ENCODE results near the gene ZFP36L1. TPM values are rescaled to one million over a fixed set of nuclear protein-coding genes. Genes with fewer than 3 reads are reported as not detected.

Gene ZFP36L1
- total and polyA plus RNA-seq, 9 of the 15 experiments (the other 6 are each of a cell fraction or from before 2014, with no cell fraction given) = 1.3 to 26.6 (median 3.7) TPM

DNA sequence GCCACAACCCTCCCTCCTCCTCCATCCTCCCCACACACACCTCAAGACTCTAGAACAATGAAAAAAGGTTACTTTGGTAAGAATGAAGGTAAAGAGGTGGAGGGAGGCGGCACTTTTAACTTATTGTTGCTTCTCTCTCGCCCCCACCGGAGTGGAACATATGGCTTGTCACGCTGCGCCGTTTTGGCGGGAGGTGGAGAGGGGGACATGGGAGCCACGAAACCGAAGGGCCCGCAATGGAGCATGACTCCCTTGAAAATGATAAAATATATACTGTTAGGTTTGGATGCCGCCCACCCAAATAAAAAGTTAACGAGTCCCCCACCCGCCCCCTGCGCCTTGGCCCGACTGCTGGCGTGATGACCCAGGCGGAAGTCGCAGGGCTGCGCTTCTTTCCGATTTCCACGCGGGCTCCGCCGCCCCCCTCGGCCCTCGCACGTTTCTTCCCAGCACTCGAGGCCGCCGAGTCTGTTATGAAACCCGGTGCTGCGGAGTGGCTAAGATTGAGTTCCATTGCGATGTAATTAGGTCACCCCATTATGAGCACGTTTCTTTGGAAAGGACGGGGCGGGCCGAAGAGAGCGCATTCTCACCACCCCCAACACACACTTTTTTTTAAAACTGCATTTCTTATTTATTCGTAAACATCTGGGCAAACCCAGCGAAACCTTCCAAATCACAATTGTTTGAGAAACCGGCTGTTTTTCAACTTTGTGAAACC is 1.4 kb upstream of the ZFP36L1 start (continued):
- TF ChIP-seq, protein P1, sequence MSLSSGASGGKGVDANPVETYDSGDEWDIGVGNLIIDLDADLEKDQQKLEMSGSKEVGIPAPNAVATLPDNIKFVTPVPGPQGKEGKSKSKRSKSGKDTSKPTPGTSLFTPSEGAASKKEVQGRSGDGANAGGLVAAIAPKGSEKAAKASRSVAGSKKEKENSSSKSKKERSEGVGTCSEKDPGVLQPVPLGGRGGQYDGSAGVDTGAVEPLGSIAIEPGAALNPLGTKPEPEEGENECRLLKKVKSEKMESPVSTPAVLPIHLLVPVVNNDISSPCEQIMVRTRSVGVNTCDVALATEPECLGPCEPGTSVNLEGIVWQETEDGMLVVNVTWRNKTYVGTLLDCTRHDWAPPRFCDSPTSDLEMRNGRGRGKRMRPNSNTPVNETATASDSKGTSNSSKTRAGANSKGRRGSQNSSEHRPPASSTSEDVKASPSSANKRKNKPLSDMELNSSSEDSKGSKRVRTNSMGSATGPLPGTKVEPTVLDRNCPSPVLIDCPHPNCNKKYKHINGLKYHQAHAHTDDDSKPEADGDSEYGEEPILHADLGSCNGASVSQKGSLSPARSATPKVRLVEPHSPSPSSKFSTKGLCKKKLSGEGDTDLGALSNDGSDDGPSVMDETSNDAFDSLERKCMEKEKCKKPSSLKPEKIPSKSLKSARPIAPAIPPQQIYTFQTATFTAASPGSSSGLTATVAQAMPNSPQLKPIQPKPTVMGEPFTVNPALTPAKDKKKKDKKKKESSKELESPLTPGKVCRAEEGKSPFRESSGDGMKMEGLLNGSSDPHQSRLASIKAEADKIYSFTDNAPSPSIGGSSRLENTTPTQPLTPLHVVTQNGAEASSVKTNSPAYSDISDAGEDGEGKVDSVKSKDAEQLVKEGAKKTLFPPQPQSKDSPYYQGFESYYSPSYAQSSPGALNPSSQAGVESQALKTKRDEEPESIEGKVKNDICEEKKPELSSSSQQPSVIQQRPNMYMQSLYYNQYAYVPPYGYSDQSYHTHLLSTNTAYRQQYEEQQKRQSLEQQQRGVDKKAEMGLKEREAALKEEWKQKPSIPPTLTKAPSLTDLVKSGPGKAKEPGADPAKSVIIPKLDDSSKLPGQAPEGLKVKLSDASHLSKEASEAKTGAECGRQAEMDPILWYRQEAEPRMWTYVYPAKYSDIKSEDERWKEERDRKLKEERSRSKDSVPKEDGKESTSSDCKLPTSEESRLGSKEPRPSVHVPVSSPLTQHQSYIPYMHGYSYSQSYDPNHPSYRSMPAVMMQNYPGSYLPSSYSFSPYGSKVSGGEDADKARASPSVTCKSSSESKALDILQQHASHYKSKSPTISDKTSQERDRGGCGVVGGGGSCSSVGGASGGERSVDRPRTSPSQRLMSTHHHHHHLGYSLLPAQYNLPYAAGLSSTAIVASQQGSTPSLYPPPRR (CRISPR knock-in tag; IDR thresholded peaks at IDR 0.05; ENCODE audit: borderline replicate concordance) = no peak
- no peak for TF ChIP-seq ZNF445 (CRISPR knock-in tag; IDR thresholded peaks at IDR 0.05; ENCODE audit: low read depth)
- TF ChIP-seq ZKSCAN8 (CRISPR knock-in tag; IDR thresholded peaks at IDR 0.05) = 0 out of 2 replicates have a peak, but pooled peaks have one; percentile 32
- TF ChIP-seq ATF1 (CRISPR knock-in tag; IDR thresholded peaks at IDR 0.05) = no peak
- peak; percentile 33; the same call in 1 of the 2 replicates for TF ChIP-seq ATF1 (tag; IDR thresholded peaks at IDR 0.05)
- peak; percentile 70 for TF ChIP-seq HNRNPLL (IDR thresholded peaks at IDR 0.05; ENCODE audit: low read depth, low read length, poor library complexity, severe bottlenecking)
- peak; percentile 58 for TF ChIP-seq CHD1 (IDR thresholded peaks at IDR 0.05; ENCODE audit: low read length)
- TF ChIP-seq ZNF699 (CRISPR knock-in tag; IDR thresholded peaks at IDR 0.05; ENCODE audit: insufficient replicate concordance) = no peak
- TF ChIP-seq BRD9 (IDR thresholded peaks at IDR 0.05; ENCODE audit: low read depth, partially characterized antibody) = peak; percentile 16
- 0 out of 2 replicates have a peak, but pooled peaks have one; percentile 15 for TF ChIP-seq ARID1B (IDR thresholded peaks at IDR 0.05)
- TF ChIP-seq KAT2B (IDR thresholded peaks at IDR 0.05; ENCODE audit: low read depth, low read length) = no peak
- TF ChIP-seq ZBTB43 (CRISPR knock-in tag; IDR thresholded peaks at IDR 0.05) = no peak
- TF ChIP-seq, protein P2, sequence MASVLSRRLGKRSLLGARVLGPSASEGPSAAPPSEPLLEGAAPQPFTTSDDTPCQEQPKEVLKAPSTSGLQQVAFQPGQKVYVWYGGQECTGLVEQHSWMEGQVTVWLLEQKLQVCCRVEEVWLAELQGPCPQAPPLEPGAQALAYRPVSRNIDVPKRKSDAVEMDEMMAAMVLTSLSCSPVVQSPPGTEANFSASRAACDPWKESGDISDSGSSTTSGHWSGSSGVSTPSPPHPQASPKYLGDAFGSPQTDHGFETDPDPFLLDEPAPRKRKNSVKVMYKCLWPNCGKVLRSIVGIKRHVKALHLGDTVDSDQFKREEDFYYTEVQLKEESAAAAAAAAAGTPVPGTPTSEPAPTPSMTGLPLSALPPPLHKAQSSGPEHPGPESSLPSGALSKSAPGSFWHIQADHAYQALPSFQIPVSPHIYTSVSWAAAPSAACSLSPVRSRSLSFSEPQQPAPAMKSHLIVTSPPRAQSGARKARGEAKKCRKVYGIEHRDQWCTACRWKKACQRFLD (CRISPR knock-in tag; IDR thresholded peaks at IDR 0.05) = peak; percentile 18; the same call in 1 of the 2 replicates
- TF ChIP-seq KDM4B (IDR thresholded peaks at IDR 0.05; ENCODE audit: borderline replicate concordance in 2 of 2, low read depth in 1 of 2) = no peak
- no peak for TF ChIP-seq TCFL5 (CRISPR knock-in tag; conservative IDR thresholded peaks at IDR 0.05)
- TF ChIP-seq HNRNPUL1 (IDR thresholded peaks at IDR 0.05; ENCODE audit: low read length) = no peak
- TF ChIP-seq ZNF449 (CRISPR knock-in tag; IDR thresholded peaks at IDR 0.05) = no peak
